GM13976 (cell line): Measurements from ENCODE around the gene ABHD1.

ENCODE experiments used
- DNase-seq: peaks from one replicate; pipeline ENCODE4 v3.0.0; 2012; ENCODE audit warnings: low spot score
- CTCF ChIP-seq: IDR thresholded peaks from 2 replicates; pipeline ENCODE4 v1.5.1; 2012; ENCODE audit warnings: borderline replicate concordance, mild to moderate bottlenecking; ENCODE audit not compliant: insufficient read depth; ENCODE audit errors: extremely low read depth, missing control alignments, control extremely low read depth
- in situ Hi-C: fragments of 300-500 bp; cut with MboI; formaldehyde crosslinking; loops from one replicate; pipeline ENCODE4 v1.12.0; 2022; ENCODE audit warnings: low sequenced_read_pairs, mixed read lengths, inconsistent platforms; ENCODE audit not compliant: unreplicated experiment

ABHD1 gene

GRCh38 chr2:27158468-27158867, 34.9 kb downstream of the ABHD1 start:
- in situ Hi-C loops, result no loop called here
- no peak for TF ChIP-seq CTCF
- DNase-seq, result no peak

GRCh38 chr2:27159271-27159670, 35.7 kb downstream of the ABHD1 start:
- no peak for DNase-seq
- no peak for TF ChIP-seq CTCF
- in situ Hi-C loops, result no loop called here

- no peak for TF ChIP-seq CTCF
- in situ Hi-C loops, result no loop called here
- DNase-seq, result no peak
Observed at GRCh38 chr2:27160191-27160590, 36.6 kb downstream of the ABHD1 start.

GRCh38 chr2:27162151-27163121, 38.8 kb downstream of the ABHD1 start:
- DNase-seq, result no peak
- TF ChIP-seq CTCF, result no peak
- in situ Hi-C loops, result no loop called here

GRCh38 chr2:27164960-27165763, 41.5 kb downstream of the ABHD1 start:
- peak; percentile 34 for DNase-seq
- in situ Hi-C loops, result no loop called here

More at GRCh38 chr2:27164960-27165763, 41.5 kb downstream of the ABHD1 start:
- no peak for TF ChIP-seq CTCF
